ENCODE results near the gene PCED1B. TPM values are rescaled to one million over a fixed set of nuclear protein-coding genes. Genes with fewer than 3 reads are reported as not detected.

Gene PCED1B
- total and polyA plus RNA-seq, 2 experiments from 2014 or later, result 5.1 to 6.6 TPM

DNA sequence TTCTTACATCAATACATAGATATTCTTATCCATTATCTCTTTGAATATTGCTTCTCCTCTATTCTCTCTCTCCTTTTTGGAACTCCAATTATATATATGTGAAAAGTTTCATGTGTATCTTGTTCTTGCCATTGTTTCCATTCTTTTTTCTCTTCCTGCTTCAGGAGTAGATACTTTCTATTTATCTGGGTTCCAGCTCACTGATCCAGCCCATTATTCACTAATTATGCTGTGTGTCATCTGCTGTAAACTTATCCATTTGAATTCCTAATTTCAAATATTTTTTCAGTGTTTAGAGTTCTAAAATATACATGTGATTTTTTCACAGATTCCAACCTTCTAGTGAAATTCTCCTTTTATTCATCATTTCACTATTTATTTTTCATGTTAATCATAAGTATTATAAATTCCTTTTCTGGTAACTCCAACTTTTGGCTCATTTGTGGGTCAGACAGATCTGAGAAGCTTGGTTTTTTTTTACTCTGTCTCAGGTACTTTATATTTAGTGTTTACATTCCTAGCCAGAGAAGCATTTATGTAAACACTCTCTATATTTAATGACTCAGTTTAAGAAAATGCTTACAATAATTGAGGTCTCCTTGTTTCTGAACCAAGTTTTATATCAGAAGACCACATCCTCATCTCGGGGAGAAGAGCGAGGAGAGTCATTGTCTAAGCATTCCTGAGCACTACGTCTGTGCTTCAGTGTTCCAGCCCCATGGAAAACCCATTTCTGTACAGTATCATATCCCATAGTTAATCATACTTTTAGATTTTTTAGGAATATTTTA is 16.2 kb downstream of the PCED1B start:
- Mint-ChIP-seq H3K36me3 (ENCODE audit: low read depth) (no peaks in the 10 kb centered on the region), H3K27me3 (ENCODE audit: insufficient read depth, low read depth, poor library complexity) (no peaks in the 10 kb centered on the region), H3K9me3 (no peaks in the 10 kb centered on the region), H3K4me3 (no peak overlapping the region), H3K27ac (no peak overlapping the region), H3K4me1 (peaks cover 11% of the 10 kb centered on the region)
- H3K27me3 ChIP-seq (ENCODE audit: insufficient read depth), result no peaks in the 10 kb centered on the region
- H3K4me2 ChIP-seq, result no peak overlapping the region
- H3K4me1 ChIP-seq (ENCODE audit: insufficient read depth), result no peaks in the 10 kb centered on the region
- no peaks in the 10 kb centered on the region for H3K36me3 ChIP-seq (ENCODE audit: insufficient read depth)
- H3F3A ChIP-seq (replicated peaks; ENCODE audit: low read depth), result no peaks in the 10 kb centered on the region
- ATAC-seq (no peak), DNase-seq (ENCODE audit: low spot score) (no peak)
- TF ChIP-seq ZNF462 (CRISPR knock-in tag; IDR thresholded peaks at IDR 0.05) (no peak), NANOG (IDR thresholded peaks at IDR 0.05; ENCODE audit: borderline replicate concordance) (no peak), ZNF331 (CRISPR knock-in tag; IDR thresholded peaks at IDR 0.05; ENCODE audit: low read depth) (no peak), EZH2 (IDR thresholded peaks at IDR 0.05; ENCODE audit: low read depth, unreplicated experiment) (no peak), JUNB (IDR thresholded peaks at IDR 0.05; ENCODE audit: unreplicated experiment) (no peak), POLR2AphosphoS5 (IDR thresholded peaks at IDR 0.05; ENCODE audit: low read depth) (no peak), REST (IDR thresholded peaks at IDR 0.05; ENCODE audit: unreplicated experiment) (no peak), EZH2phosphoT487 (IDR thresholded peaks at IDR 0.05; ENCODE audit: unreplicated experiment) (no peak), ZNF114 (CRISPR knock-in tag; IDR thresholded peaks at IDR 0.05) (no peak), CTCF (conservative IDR thresholded peaks at IDR 0.05; ENCODE audit: low read depth in 2 of 2) (no peak), STAT1 (IDR thresholded peaks at IDR 0.05; ENCODE audit: unreplicated experiment) (no peak), CREB1 (CRISPR knock-in tag; IDR thresholded peaks at IDR 0.05; ENCODE audit: low read depth) (no peak)
- TF ChIP-seq, protein P1, sequence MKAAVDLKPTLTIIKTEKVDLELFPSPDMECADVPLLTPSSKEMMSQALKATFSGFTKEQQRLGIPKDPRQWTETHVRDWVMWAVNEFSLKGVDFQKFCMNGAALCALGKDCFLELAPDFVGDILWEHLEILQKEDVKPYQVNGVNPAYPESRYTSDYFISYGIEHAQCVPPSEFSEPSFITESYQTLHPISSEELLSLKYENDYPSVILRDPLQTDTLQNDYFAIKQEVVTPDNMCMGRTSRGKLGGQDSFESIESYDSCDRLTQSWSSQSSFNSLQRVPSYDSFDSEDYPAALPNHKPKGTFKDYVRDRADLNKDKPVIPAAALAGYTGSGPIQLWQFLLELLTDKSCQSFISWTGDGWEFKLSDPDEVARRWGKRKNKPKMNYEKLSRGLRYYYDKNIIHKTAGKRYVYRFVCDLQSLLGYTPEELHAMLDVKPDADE (IDR thresholded peaks at IDR 0.05), result no peak
- no peak overlapping the region for H3K4me3 ChIP-seq
- H4K20me1 ChIP-seq (replicated peaks; ENCODE audit: insufficient read depth), result no peaks in the 10 kb centered on the region
- no peak overlapping the region for H3K27ac ChIP-seq (ENCODE audit: low read depth)
- H3K79me2 ChIP-seq (replicated peaks; ENCODE audit: insufficient read depth), result no peaks in the 10 kb centered on the region
- H3K9me2 ChIP-seq (ENCODE audit: insufficient read depth), result no peaks in the 10 kb centered on the region
- no peak overlapping the region for H2AFZ ChIP-seq

Measured in GM23338 (cell line).